Neural cell (in vitro differentiated cells): ENCODE results near the gene LAYN. TPM values are rescaled to one million over a fixed set of nuclear protein-coding genes. Genes with fewer than 3 reads are reported as not detected.

Source experiments
- H2AFZ ChIP-seq: fragments of 200-600, 300-800 bp; sonication (generic), shearing (Covaris generic); 2 replicates; pipeline ENCODE4 v1.6.0; 2014; ENCODE audit warnings: low read depth, mild to moderate bottlenecking, antibody characterized with exemption, low read length, moderate library complexity
- H3F3A ChIP-seq: fragments of 200-600 bp; shearing (Covaris generic); 2 replicates; pipeline ENCODE4 v1.6.1; 2016; ENCODE audit warnings: mild to moderate bottlenecking, moderate library complexity, mixed read lengths, antibody characterized with exemption, low read length; ENCODE audit not compliant: insufficient read depth, poor library complexity, severe bottlenecking
- H3K27ac ChIP-seq: fragments of 200-600, 300-800 bp; sonication (generic), shearing (Covaris generic); 2 replicates; pipeline ENCODE4 v1.5.1; 2014; ENCODE audit warnings: mild to moderate bottlenecking, low read length, moderate library complexity
- H3K27me3 ChIP-seq: fragments of 300-800, 200-600 bp; sonication (generic), shearing (Covaris generic); 2 replicates; pipeline ENCODE4 v1.6.0; 2014; ENCODE audit warnings: mild to moderate bottlenecking, low read depth, low read length, moderate library complexity; ENCODE audit not compliant: insufficient read depth
- H3K36me3 ChIP-seq: fragments of 300-800, 200-600 bp; sonication (generic), shearing (Covaris generic); 2 replicates; pipeline ENCODE4 v1.5.1; 2014; ENCODE audit warnings: mild to moderate bottlenecking, antibody characterized with exemption, low read length, moderate library complexity; ENCODE audit not compliant: insufficient read depth
- H3K4me2 ChIP-seq: fragments of 300-800, 200-600 bp; sonication (generic), shearing (Covaris generic); 2 replicates; pipeline ENCODE4 v1.6.0; 2014; ENCODE audit warnings: mild to moderate bottlenecking, low read length
- H3K4me3 ChIP-seq: fragments of 300-800, 200-600 bp; sonication (generic), shearing (Covaris generic); 2 replicates; pipeline ENCODE4 v1.5.1; 2014; ENCODE audit warnings: mild to moderate bottlenecking, low read length, moderate library complexity
- H3K79me2 ChIP-seq: fragments of 200-600 bp; shearing (Covaris generic); replicated peaks from 2 replicates; pipeline ENCODE4 v1.6.0; 2014; ENCODE audit warnings: mild to moderate bottlenecking, low read length, moderate library complexity; ENCODE audit not compliant: insufficient read depth
- H3K9ac ChIP-seq: fragments of 300-800, 200-600 bp; sonication (generic), shearing (Covaris generic); 2 replicates; pipeline ENCODE4 v1.6.1; 2016; ENCODE audit warnings: mild to moderate bottlenecking, low read length, mixed read lengths
- H3K9me2 ChIP-seq: fragments of 200-600 bp; shearing (Covaris generic); 2 replicates; pipeline ENCODE4 v1.6.1; 2016; ENCODE audit warnings: mild to moderate bottlenecking, low read length, mixed read lengths; ENCODE audit not compliant: insufficient read depth
- H3K9me3 ChIP-seq: fragments of 200-600, 300-800 bp; sonication (generic), shearing (Covaris generic); 2 replicates; pipeline ENCODE4 v1.6.1; 2016; ENCODE audit warnings: mild to moderate bottlenecking, mixed run types, low read length, moderate library complexity, mixed read lengths
- H4K20me1 ChIP-seq: fragments of 200-600 bp; shearing (Covaris generic); 2 replicates; pipeline ENCODE4 v1.6.1; 2016; ENCODE audit warnings: mild to moderate bottlenecking, mixed run types; ENCODE audit not compliant: insufficient read depth
- CTCF ChIP-seq: fragments of 450-650 bp; IDR thresholded peaks from 2 replicates; pipeline ENCODE4 v1.5.1; 2014; ENCODE audit warnings: antibody characterized with exemption, mild to moderate bottlenecking, moderate library complexity; ENCODE audit not compliant: poor library complexity, severe bottlenecking
- EP300 ChIP-seq: fragments of 450-650 bp; conservative IDR thresholded peaks from 2 replicates; pipeline ENCODE4 v1.6.1; 2014; ENCODE audit warnings: antibody characterized with exemption, mild to moderate bottlenecking, moderate library complexity; ENCODE audit not compliant: poor library complexity, severe bottlenecking
- EZH2 ChIP-seq: fragments of 200-600, 300-800 bp; shearing (Covaris generic), sonication (generic); IDR thresholded peaks from 2 replicates; pipeline ENCODE4 v1.6.1; 2014; ENCODE audit warnings: antibody characterized with exemption, low read length, borderline replicate concordance, mild to moderate bottlenecking; ENCODE audit not compliant: insufficient read depth, poor library complexity, severe bottlenecking
- MXI1 ChIP-seq: fragments of 450-650 bp; conservative IDR thresholded peaks from 2 replicates; pipeline ENCODE4 v1.6.1; 2014; ENCODE audit warnings: antibody characterized with exemption, mild to moderate bottlenecking; ENCODE audit not compliant: poor library complexity, severe bottlenecking
- POLR2AphosphoS5 ChIP-seq: IDR thresholded peaks from 2 replicates; pipeline ENCODE4 v1.6.1; 2012
- RAD21 ChIP-seq: fragments of 450-650 bp; conservative IDR thresholded peaks from 2 replicates; pipeline ENCODE4 v1.6.1; 2014; ENCODE audit warnings: antibody characterized with exemption, mild to moderate bottlenecking, moderate library complexity
- REST ChIP-seq: IDR thresholded peaks from 2 replicates; pipeline ENCODE4 v1.6.1; 2012; ENCODE audit warnings: borderline replicate concordance
- SMC3 ChIP-seq: fragments of 450-650 bp; conservative IDR thresholded peaks from 2 replicates; pipeline ENCODE4 v1.6.1; 2014; ENCODE audit warnings: antibody characterized with exemption, mild to moderate bottlenecking, moderate library complexity; ENCODE audit not compliant: poor library complexity
- TAF1 ChIP-seq: IDR thresholded peaks from 2 replicates; pipeline ENCODE4 v1.6.1; 2012; ENCODE audit warnings: low read depth
- polyA plus RNA-seq: library from polyadenylated mRNA; depleted of rRNA; stranded (reverse); fragments of >200 nt; gene quantifications from 2 replicates; pipeline ENCODE4 v1.2.3, GENCODE V29; 2014

The LAYN gene
- polyA plus RNA-seq, 1 donor from 2014 or later = not detected

- H2AFZ ChIP-seq = no peak overlapping the region
- H3K27ac ChIP-seq = no peak overlapping the region
Observed at GRCh38 chr11:111559800-111560464, 19.4 kb downstream of the LAYN start.

GRCh38 chr11:111560800-111561199 is 20.3 kb downstream of the LAYN start:
- no peaks in the 10 kb centered on the region for H3K36me3 ChIP-seq
- no peaks in the 10 kb centered on the region for H3K9me2 ChIP-seq
- no peaks in the 10 kb centered on the region for H4K20me1 ChIP-seq
- no peaks in the 10 kb centered on the region for H3K9me3 ChIP-seq
- H3K27ac ChIP-seq = no peak overlapping the region
- H2AFZ ChIP-seq = no peak overlapping the region
- H3K27me3 ChIP-seq = no peaks in the 10 kb centered on the region
- no peak overlapping the region for H3K9ac ChIP-seq
- no peaks in the 10 kb centered on the region for H3K79me2 ChIP-seq
- no peaks in the 10 kb centered on the region for H3F3A ChIP-seq
- no peak for TF ChIP-seq CTCF
- no peak for TF ChIP-seq POLR2AphosphoS5
- TF ChIP-seq MXI1 = no peak
- no peak for TF ChIP-seq EZH2
- no peak for TF ChIP-seq TAF1
- no peak for TF ChIP-seq EP300
- no peak for TF ChIP-seq REST
- TF ChIP-seq RAD21 = no peak
- no peak for TF ChIP-seq SMC3
- H3K4me3 ChIP-seq = no peak overlapping the region
- no peak overlapping the region for H3K4me2 ChIP-seq

More at GRCh38 chr11:111559800-111560464, 19.4 kb downstream of the LAYN start:
- Histone ChIP-seq H3K79me2 (no peaks in the 10 kb centered on the region), H3K9me3 (no peaks in the 10 kb centered on the region), H3K4me2 (no peak overlapping the region), H3K27me3 (no peaks in the 10 kb centered on the region), H3K9ac (no peak overlapping the region), H3F3A (no peaks in the 10 kb centered on the region), H3K9me2 (no peaks in the 10 kb centered on the region), H3K4me3 (no peak overlapping the region), H4K20me1 (no peaks in the 10 kb centered on the region), H3K36me3 (no peaks in the 10 kb centered on the region)
- TF ChIP-seq RAD21 = no peak
- TF ChIP-seq MXI1 = no peak
- no peak for TF ChIP-seq EP300
